HEK293 (cell line): ENCODE measurements around the gene TNS4.

ENCODE experiments used
- BCL11A ChIP-seq: fragments of 450-650 bp; formaldehyde crosslinking; IDR thresholded peaks from 2 replicates; pipeline ENCODE4 v1.5.1; 2016; ENCODE audit warnings: low read depth, missing biosample characterization, missing genetic modification characterization
- GFI1B ChIP-seq: fragments of 450-650 bp; formaldehyde crosslinking; IDR thresholded peaks from 2 replicates; pipeline ENCODE4 v1.5.1; 2016; ENCODE audit warnings: missing biosample characterization, missing genetic modification characterization
- ZBTB8A ChIP-seq: fragments of 450-650 bp; formaldehyde crosslinking; IDR thresholded peaks from 2 replicates; pipeline ENCODE4 v1.5.1; 2016; ENCODE audit warnings: missing biosample characterization, missing genetic modification characterization
- ZEB2 ChIP-seq: fragments of 450-650 bp; formaldehyde crosslinking; IDR thresholded peaks from 2 replicates; pipeline ENCODE4 v1.5.1; 2016; ENCODE audit warnings: missing biosample characterization, missing genetic modification characterization
- ZNF140 ChIP-seq: fragments of 450-650 bp; formaldehyde crosslinking; IDR thresholded peaks from 2 replicates; pipeline ENCODE4 v1.5.1; 2016; ENCODE audit warnings: missing biosample characterization, missing genetic modification characterization
- ZNF157 ChIP-seq: fragments of 450-650 bp; formaldehyde crosslinking; IDR thresholded peaks from 2 replicates; pipeline ENCODE4 v1.5.1; 2016; ENCODE audit warnings: missing biosample characterization, missing genetic modification characterization
- ZNF211 ChIP-seq: fragments of 450-650 bp; formaldehyde crosslinking; IDR thresholded peaks from 2 replicates; pipeline ENCODE4 v1.5.1; 2016; ENCODE audit warnings: low read depth, missing biosample characterization, missing genetic modification characterization
- ZNF24 ChIP-seq: fragments of 450-650 bp; formaldehyde crosslinking; IDR thresholded peaks from 2 replicates; pipeline ENCODE4 v1.5.1; 2016; ENCODE audit warnings: missing biosample characterization, missing genetic modification characterization
- ZNF274 ChIP-seq, 2 experiments: fragments of 200-500 bp in 1 of 2; fragments of 450-650 bp in 1 of 2; sonication (Bioruptor generic) in 1 of 2; formaldehyde crosslinking in 1 of 2; IDR thresholded peaks; 2 replicates each; pipeline versions ENCODE4 v1.5.1 to v1.6.1; 2014 to 2016; ENCODE audit warnings: borderline replicate concordance in 1 of 2, inconsistent platforms in 1 of 2, low read length in 1 of 2, missing biosample characterization in 1 of 2, missing genetic modification characterization in 1 of 2
- ZNF350 ChIP-seq: fragments of 450-650 bp; formaldehyde crosslinking; IDR thresholded peaks from 2 replicates; pipeline ENCODE4 v1.5.0; 2017; ENCODE audit warnings: missing biosample characterization, mild to moderate bottlenecking, missing genetic modification characterization
- ZNF560 ChIP-seq: fragments of 450-650 bp; formaldehyde crosslinking; IDR thresholded peaks from 2 replicates; pipeline ENCODE4 v1.5.1; 2017; ENCODE audit warnings: missing biosample characterization, missing genetic modification characterization, borderline replicate concordance
- TF ChIP-seq, protein P1 (sequence below): fragments of 450-650 bp; formaldehyde crosslinking; IDR thresholded peaks from 2 replicates; pipeline ENCODE4 v1.5.1; 2016; ENCODE audit warnings: missing biosample characterization, missing genetic modification characterization

DNA sequence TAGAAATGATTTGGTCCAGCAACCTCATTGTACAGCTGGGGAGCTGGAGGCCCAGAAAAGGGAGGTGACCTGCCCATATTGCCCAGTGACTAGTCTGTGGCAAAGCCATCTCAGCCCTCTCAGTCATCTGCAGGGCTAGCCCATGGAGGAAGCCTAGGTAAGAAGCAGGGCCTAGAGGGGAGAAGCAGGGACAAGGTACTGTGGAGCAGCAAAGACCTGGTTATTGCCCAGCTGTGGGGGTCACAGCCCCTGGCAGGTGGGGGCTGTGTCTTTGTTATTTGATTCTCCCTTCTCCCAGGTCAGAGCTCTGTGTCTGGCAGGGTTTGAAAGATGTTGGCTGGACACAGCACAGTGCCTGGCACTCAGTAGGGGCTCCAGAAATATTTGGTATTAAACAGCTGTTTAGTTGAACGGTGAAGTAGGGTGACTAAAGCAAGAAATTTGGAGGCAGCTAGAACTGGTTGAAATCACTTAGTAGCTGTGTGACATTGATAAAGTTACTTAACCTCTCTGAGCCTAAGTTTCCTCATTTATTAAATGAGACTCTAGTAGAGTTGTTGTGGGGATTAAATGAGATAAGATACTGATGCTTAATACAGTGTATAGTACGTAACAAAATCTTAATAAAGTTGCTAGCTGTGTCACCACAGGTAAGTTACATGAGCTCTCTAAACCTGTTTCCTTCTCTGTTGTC lies 46.5 kb upstream of the TNS4 start:
- TF ChIP-seq, protein P1, sequence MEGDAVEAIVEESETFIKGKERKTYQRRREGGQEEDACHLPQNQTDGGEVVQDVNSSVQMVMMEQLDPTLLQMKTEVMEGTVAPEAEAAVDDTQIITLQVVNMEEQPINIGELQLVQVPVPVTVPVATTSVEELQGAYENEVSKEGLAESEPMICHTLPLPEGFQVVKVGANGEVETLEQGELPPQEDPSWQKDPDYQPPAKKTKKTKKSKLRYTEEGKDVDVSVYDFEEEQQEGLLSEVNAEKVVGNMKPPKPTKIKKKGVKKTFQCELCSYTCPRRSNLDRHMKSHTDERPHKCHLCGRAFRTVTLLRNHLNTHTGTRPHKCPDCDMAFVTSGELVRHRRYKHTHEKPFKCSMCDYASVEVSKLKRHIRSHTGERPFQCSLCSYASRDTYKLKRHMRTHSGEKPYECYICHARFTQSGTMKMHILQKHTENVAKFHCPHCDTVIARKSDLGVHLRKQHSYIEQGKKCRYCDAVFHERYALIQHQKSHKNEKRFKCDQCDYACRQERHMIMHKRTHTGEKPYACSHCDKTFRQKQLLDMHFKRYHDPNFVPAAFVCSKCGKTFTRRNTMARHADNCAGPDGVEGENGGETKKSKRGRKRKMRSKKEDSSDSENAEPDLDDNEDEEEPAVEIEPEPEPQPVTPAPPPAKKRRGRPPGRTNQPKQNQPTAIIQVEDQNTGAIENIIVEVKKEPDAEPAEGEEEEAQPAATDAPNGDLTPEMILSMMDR (tag by site-specific recombination), result no peak
- TF ChIP-seq ZNF211 (no peak), GFI1B (tag by site-specific recombination) (no peak), ZNF157 (no peak), ZNF274 (IDR thresholded peaks at IDR 0.05; ENCODE audit: low read length) (no peak), ZNF274 (tag by site-specific recombination; IDR thresholded peaks at IDR 0.05; ENCODE audit: borderline replicate concordance) (no peak), ZEB2 (no peak), ZNF560 (tag by site-specific recombination) (no peak), ZNF350 (tag by site-specific recombination) (no peak), BCL11A (tag by site-specific recombination) (no peak), ZNF24 (no peak), ZNF140 (no peak), ZBTB8A (tag by site-specific recombination) (peak; percentile 49; the same call in 1 of the 2 replicates)
